Keratinocyte (primary cell): ENCODE measurements around the gene UMODL1. TPM values are rescaled to one million over a fixed set of nuclear protein-coding genes. Genes with fewer than 3 reads are reported as not detected.

Source experiments
- DNase-seq: peaks from one replicate; pipeline ENCODE4 v3.0.0-alpha.2; 2011; ENCODE audit warnings: low read depth, missing footprints, low spot score
- FAIRE-seq: peaks from 2 replicates; lab custom pipeline; 2011; peaks lifted over from hg19 to GRCh38; lab: Jason Lieb, UNC
- H2AFZ ChIP-seq: 2 replicates; pipeline ENCODE4 v1.6.0; 2012; ENCODE audit warnings: low read length, control low read depth, inconsistent platforms; ENCODE audit not compliant: control insufficient read depth
- H3K27ac ChIP-seq: 2 replicates; pipeline ENCODE4 v1.5.1; 2011; ENCODE audit warnings: low read length; ENCODE audit not compliant: control insufficient read depth, insufficient read depth
- H3K27me3 ChIP-seq: 3 replicates; pipeline ENCODE4 v1.6.0; 2011; ENCODE audit warnings: low read length; ENCODE audit not compliant: control insufficient read depth, insufficient read depth; ENCODE audit errors: extremely low read depth
- H3K36me3 ChIP-seq, 2 experiments: 2 replicates in 1 of 2; 3 replicates in 1 of 2; pipeline ENCODE4 v1.5.1; 2011; ENCODE audit warnings: low read length in 2 of 2, mild to moderate bottlenecking in 1 of 2; ENCODE audit not compliant: control insufficient read depth in 2 of 2, insufficient read depth in 2 of 2; ENCODE audit errors: extremely low read depth in 1 of 2
- H3K4me1 ChIP-seq: 3 replicates; pipeline ENCODE4 v1.5.1; 2011; ENCODE audit warnings: low read length; ENCODE audit not compliant: control insufficient read depth, insufficient read depth; ENCODE audit errors: extremely low read depth
- H3K4me2 ChIP-seq: 3 replicates; pipeline ENCODE4 v1.6.0; 2011; ENCODE audit warnings: low read depth, low read length; ENCODE audit not compliant: control insufficient read depth, insufficient read depth; ENCODE audit errors: extremely low read depth
- H3K4me3 ChIP-seq, 3 experiments: fragments of 200-600 bp in 1 of 3; sonication (generic) in 1 of 3; 2 replicates in 2 of 3; 3 replicates in 1 of 3; pipeline ENCODE4 v1.5.1; 2011 to 2016; ENCODE audit warnings: low read length in 3 of 3, mild to moderate bottlenecking in 3 of 3, control low read depth in 2 of 3, inconsistent platforms in 1 of 3, low read depth in 1 of 3, mixed read lengths in 1 of 3, mixed run types in 1 of 3, moderate library complexity in 1 of 3; ENCODE audit not compliant: control insufficient read depth in 2 of 3, insufficient read depth in 2 of 3; ENCODE audit errors: extremely low read depth in 1 of 3
- H3K79me2 ChIP-seq: 2 replicates; pipeline ENCODE4 v1.6.0; 2012; ENCODE audit warnings: low read length; ENCODE audit not compliant: control insufficient read depth, insufficient read depth
- H3K9ac ChIP-seq: 3 replicates; pipeline ENCODE4 v1.6.0; 2011; ENCODE audit warnings: low read length; ENCODE audit not compliant: control insufficient read depth, insufficient read depth; ENCODE audit errors: extremely low read depth
- H3K9me1 ChIP-seq: 3 replicates; pipeline ENCODE4 v1.6.0; 2011; ENCODE audit warnings: low read length; ENCODE audit not compliant: control insufficient read depth, insufficient read depth; ENCODE audit errors: extremely low read depth
- H3K9me3 ChIP-seq: 2 replicates; pipeline ENCODE4 v1.5.1; 2012; ENCODE audit warnings: low read depth, low read length; ENCODE audit not compliant: control insufficient read depth
- H4K20me1 ChIP-seq: 3 replicates; pipeline ENCODE4 v1.6.0; 2011; ENCODE audit warnings: low read length; ENCODE audit not compliant: control insufficient read depth, insufficient read depth; ENCODE audit errors: extremely low read depth
- EZH2 ChIP-seq: IDR thresholded peaks from one replicate; pipeline ENCODE4 v1.6.1; 2012; ENCODE audit warnings: inconsistent platforms, mild to moderate bottlenecking, low read length, moderate library complexity
- dilution Hi-C: fragments of 300-500 bp; cut with MboI; formaldehyde crosslinking; loops from one replicate; pipeline ENCODE4 v1.7.0; 2020; ENCODE audit warnings: low sequenced_read_pairs; ENCODE audit not compliant: extremely low pct_ligation_motif_present
- polyA plus RNA-seq, 5 experiments: library from polyadenylated mRNA; depleted of rRNA in 3 of 5; stranded (reverse) in 3 of 5; stranded (forward) in 1 of 5; unstranded in 1 of 5; fragments of >200 nt; gene quantifications; 1 replicate in 1 of 5; 2 replicates in 3 of 5; 3 replicates in 1 of 5; pipeline versions ENCODE4 v1.2.1 to v1.2.3, GENCODE V29; 2011 to 2012; ENCODE audit warnings: missing spikeins in 2 of 5, low read depth in 1 of 5, low replicate concordance in 1 of 5
- TF ChIP-seq, protein P1 (sequence below), 3 experiments: IDR thresholded peaks in 1 of 3; conservative IDR thresholded peaks in 1 of 3; optimal IDR thresholded peaks in 1 of 3; 2 replicates in 2 of 3; 3 replicates in 1 of 3; pipeline versions ENCODE3 to v1.5.1; 2011; ENCODE audit warnings: low read length in 3 of 3, mild to moderate bottlenecking in 3 of 3, moderate library complexity in 2 of 3, control low read depth in 1 of 3, inconsistent platforms in 1 of 3; ENCODE audit not compliant: insufficient read depth in 2 of 3; ENCODE audit errors: extremely low read depth in 1 of 3

Gene UMODL1
- polyA plus RNA-seq, 1 donor (not counting 4 experiments of a cell fraction or from before 2014, with no cell fraction given), result 0.03 TPM

DNA sequence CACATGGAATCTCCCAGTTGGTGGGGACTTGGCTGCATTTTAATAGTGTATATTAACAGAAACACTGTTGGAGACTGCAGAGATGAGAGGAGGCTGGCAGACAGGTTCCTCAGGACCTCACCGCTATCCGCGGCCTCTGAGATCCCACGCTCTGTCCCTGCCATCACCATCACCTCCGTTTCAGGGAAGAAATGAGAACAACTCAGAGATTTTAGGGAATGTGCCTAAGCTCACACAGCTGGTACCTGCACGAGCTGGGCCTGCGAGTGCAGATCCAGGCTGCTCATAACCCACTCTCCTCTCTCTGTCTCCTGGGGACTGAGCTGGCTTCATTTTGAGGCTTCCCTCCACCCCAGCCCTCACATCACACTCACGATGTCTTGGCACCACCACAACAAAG lies 62.0 kb downstream of the UMODL1 start:
- Histone ChIP-seq H3K27ac (no peak overlapping the region), H2AFZ (no peak overlapping the region), H3K36me3 (no peaks in the 10 kb centered on the region), H3K9ac (no peak overlapping the region), H4K20me1 (no peaks in the 10 kb centered on the region), H3K4me3 (no peak overlapping the region), H3K9me1 (no peaks in the 10 kb centered on the region), H3K27me3 (peaks cover 6% of the 10 kb centered on the region), H3K79me2 (no peaks in the 10 kb centered on the region), H3K4me2 (no peak overlapping the region), H3K4me1 (no peaks in the 10 kb centered on the region), H3K9me3 (no peaks in the 10 kb centered on the region)
- dilution Hi-C loops, result no loop called here
- DNase-seq (no peak), FAIRE-seq (no peak)
- TF ChIP-seq, protein P1, sequence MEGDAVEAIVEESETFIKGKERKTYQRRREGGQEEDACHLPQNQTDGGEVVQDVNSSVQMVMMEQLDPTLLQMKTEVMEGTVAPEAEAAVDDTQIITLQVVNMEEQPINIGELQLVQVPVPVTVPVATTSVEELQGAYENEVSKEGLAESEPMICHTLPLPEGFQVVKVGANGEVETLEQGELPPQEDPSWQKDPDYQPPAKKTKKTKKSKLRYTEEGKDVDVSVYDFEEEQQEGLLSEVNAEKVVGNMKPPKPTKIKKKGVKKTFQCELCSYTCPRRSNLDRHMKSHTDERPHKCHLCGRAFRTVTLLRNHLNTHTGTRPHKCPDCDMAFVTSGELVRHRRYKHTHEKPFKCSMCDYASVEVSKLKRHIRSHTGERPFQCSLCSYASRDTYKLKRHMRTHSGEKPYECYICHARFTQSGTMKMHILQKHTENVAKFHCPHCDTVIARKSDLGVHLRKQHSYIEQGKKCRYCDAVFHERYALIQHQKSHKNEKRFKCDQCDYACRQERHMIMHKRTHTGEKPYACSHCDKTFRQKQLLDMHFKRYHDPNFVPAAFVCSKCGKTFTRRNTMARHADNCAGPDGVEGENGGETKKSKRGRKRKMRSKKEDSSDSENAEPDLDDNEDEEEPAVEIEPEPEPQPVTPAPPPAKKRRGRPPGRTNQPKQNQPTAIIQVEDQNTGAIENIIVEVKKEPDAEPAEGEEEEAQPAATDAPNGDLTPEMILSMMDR (optimal IDR thresholded peaks at IDR 0.05 in 1 of 3, IDR thresholded peaks at IDR 0.05 in 1 of 3, conservative IDR thresholded peaks at IDR 0.05 in 1 of 3; ENCODE audit: extremely low read depth in 1 of 3, insufficient read depth in 2 of 3, low read length in 3 of 3), result no peak
- TF ChIP-seq EZH2, result no peak

DNA sequence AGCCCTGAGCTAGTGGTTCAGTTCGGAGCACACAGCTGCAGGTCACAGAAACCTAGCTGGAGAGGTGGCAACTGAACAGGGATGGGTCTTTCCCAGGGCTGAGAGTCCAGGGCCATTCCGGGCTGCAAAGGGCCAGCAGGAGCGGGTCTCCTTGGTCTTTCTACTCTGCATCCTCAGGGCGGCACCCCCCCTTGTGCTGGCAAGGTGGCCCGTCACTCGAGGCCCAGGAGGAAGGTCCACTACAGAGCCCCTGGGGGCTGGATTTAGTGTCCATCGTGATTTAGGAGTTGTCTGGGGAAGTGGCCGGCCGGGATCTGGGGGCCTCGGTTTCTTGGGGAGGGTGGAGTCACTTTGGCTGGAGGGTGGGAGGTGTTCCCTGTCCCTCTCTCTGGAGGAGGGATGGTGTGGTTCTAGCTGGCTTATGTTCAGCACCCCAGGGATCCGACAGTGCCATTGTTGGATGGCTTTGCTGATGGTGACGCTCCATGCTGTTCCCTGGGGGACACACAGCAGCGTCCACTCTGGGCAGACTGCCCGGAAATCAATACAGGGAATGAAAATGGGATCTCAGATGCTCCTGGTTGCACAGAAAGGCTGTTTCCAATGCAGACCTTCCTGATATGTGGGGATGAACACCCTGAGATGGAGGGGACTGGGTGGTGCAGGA lies 64.4 kb downstream of the UMODL1 start:
- no peaks in the 10 kb centered on the region for H4K20me1 ChIP-seq

More for the DNA sequence above, 64.4 kb downstream of the UMODL1 start:
- TF ChIP-seq, protein P1 (optimal IDR thresholded peaks at IDR 0.05 in 1 of 3, IDR thresholded peaks at IDR 0.05 in 1 of 3, conservative IDR thresholded peaks at IDR 0.05 in 1 of 3; ENCODE audit: extremely low read depth in 1 of 3, insufficient read depth in 2 of 3, low read length in 3 of 3), result no peak
- TF ChIP-seq EZH2, result no peak
- dilution Hi-C loops, result no loop called here
- H3K36me3 ChIP-seq, result no peaks in the 10 kb centered on the region
- no peak overlapping the region for H3K9ac ChIP-seq
- no peak for DNase-seq
- no peak for FAIRE-seq
- H3K9me3 ChIP-seq, result no peaks in the 10 kb centered on the region
- no peak overlapping the region for H3K27ac ChIP-seq
- H3K27me3 ChIP-seq, result peaks cover 6% of the 10 kb centered on the region
- H3K4me3 ChIP-seq, result no peak overlapping the region
- no peaks in the 10 kb centered on the region for H3K79me2 ChIP-seq
- no peak overlapping the region for H2AFZ ChIP-seq
- H3K9me1 ChIP-seq, result no peaks in the 10 kb centered on the region
- no peaks in the 10 kb centered on the region for H3K4me1 ChIP-seq
- H3K4me2 ChIP-seq, result no peak overlapping the region
